Hepatocyte (in vitro differentiated cells): ENCODE measurements around the gene ADCY1. TPM values are rescaled to one million over a fixed set of nuclear protein-coding genes. Genes with fewer than 3 reads are reported as not detected.

Experiments
- DNase-seq: peaks from one replicate; pipeline ENCODE4 v3.0.0-alpha.2; 2016; ENCODE audit warnings: low spot score
- H2AFZ ChIP-seq: fragments of 200-600 bp; sonication (generic); 2 replicates; pipeline ENCODE4 v1.6.0; 2016; ENCODE audit warnings: antibody characterized with exemption, mild to moderate bottlenecking
- H3K27ac ChIP-seq: fragments of 200-600 bp; sonication (generic); 2 replicates; pipeline ENCODE4 v1.5.1; 2016; ENCODE audit warnings: mild to moderate bottlenecking
- H3K27me3 ChIP-seq: fragments of 200-600 bp; sonication (generic); 2 replicates; pipeline ENCODE4 v1.6.1; 2016
- H3K36me3 ChIP-seq: fragments of 200-600 bp; sonication (generic); replicated peaks from 2 replicates; pipeline ENCODE4 v1.5.1; 2016; ENCODE audit warnings: low read depth; ENCODE audit not compliant: insufficient read depth
- H3K4me1 ChIP-seq: fragments of 200-600 bp; sonication (generic); 2 replicates; pipeline ENCODE4 v1.5.1; 2016; ENCODE audit warnings: mild to moderate bottlenecking, moderate library complexity; ENCODE audit not compliant: insufficient read depth
- H3K4me2 ChIP-seq: fragments of 200-600 bp; sonication (generic); 2 replicates; pipeline ENCODE4 v1.6.0; 2016
- H3K4me3 ChIP-seq: fragments of 200-600 bp; sonication (generic); 2 replicates; pipeline ENCODE4 v1.5.1; 2016; ENCODE audit warnings: mild to moderate bottlenecking
- H3K79me2 ChIP-seq: fragments of 200-600 bp; sonication (generic); 2 replicates; pipeline ENCODE4 v1.6.0; 2017; ENCODE audit warnings: mild to moderate bottlenecking
- H3K9me2 ChIP-seq: fragments of 200-600 bp; sonication (generic); replicated peaks from 2 replicates; pipeline ENCODE4 v1.6.0; 2017; ENCODE audit warnings: mild to moderate bottlenecking; ENCODE audit not compliant: insufficient read depth
- H3K9me3 ChIP-seq: fragments of 200-600 bp; sonication (generic); 2 replicates; pipeline ENCODE4 v1.5.1; 2016; ENCODE audit warnings: low read depth, mild to moderate bottlenecking
- H4K20me1 ChIP-seq: fragments of 200-600 bp; sonication (generic); 2 replicates; pipeline ENCODE4 v1.6.0; 2016; ENCODE audit warnings: mild to moderate bottlenecking; ENCODE audit not compliant: insufficient read depth, poor library complexity, severe bottlenecking
- EZH2 ChIP-seq: fragments of 200-600 bp; sonication (generic); IDR thresholded peaks from 2 replicates; pipeline ENCODE4 v1.6.1; 2016; ENCODE audit warnings: antibody characterized with exemption, mild to moderate bottlenecking, borderline replicate concordance
- EZH2phosphoT487 ChIP-seq: fragments of 200-600 bp; sonication (generic); IDR thresholded peaks from one replicate; pipeline ENCODE4 v1.6.1; 2018; ENCODE audit warnings: antibody characterized with exemption, mild to moderate bottlenecking, low read depth, moderate library complexity; ENCODE audit not compliant: unreplicated experiment, severe bottlenecking
- WGBS: methylation state at CpG from one replicate; pipeline ENCODE4 v1.1.6; 2016; ENCODE audit warnings: low lambda C conversion rate; ENCODE audit errors: missing lambda C conversion rate; 5-methylcytosine and 5-hydroxymethylcytosine counted together
- polyA plus RNA-seq: library from polyadenylated mRNA; unstranded; fragments of >200 nt; fragmentation: Nextera tagmentation; extraction: Ambion mirVana; gene quantifications from 2 replicates; pipeline ENCODE4 v1.2.1, GENCODE V29; 2016
- total RNA-seq: library from RNA; depleted of rRNA; stranded (reverse); fragments of >200 nt; gene quantifications from 2 replicates; pipeline ENCODE4 v1.2.3, GENCODE V29; 2014
- TF ChIP-seq, protein P1 (sequence below): fragments of 200-600 bp; sonication (generic); IDR thresholded peaks from 2 replicates; pipeline ENCODE4 v1.5.1; 2016; ENCODE audit warnings: antibody characterized with exemption, mild to moderate bottlenecking; ENCODE audit not compliant: poor library complexity

The ADCY1 gene
- total and polyA plus RNA-seq, 2 experiments from 2014 or later = 1.3 to 2.9 TPM

DNA sequence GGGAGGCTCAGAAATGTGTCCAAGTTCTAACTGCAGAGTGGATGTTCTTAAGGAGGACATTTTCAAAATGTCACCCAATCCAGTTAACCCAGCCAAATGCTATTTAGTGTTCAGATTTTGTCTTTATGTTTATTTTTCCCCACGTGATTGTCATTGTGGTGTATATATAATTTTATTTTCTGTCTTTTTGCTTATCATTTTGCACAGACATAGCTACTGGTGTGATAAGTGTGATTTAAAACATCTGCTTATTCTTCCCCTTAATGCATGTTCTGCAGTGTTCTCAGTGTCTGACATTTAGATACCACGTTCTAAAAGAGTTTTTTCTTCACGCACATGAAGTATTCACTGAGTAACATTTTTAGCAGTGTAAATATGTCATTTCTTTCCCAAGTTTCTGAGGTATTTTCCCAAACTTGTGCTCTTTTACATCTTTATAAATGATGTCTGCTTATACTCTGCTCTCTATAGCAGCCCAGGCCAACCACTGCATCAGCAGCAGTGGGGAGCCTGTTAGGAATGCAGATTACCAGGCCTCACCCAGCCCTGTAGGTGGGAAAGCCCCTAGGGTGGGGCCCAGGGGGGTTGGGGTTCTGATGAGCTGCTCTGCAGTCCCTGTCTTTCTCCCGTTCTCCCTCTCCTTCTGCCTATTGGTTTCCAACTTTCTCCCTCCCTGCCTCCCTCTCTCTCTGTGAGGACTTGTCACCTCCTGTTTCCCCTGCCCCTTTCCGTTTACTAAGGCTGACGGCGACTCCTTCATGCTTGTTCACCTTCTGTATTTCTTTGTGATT is 20.8 kb downstream of the ADCY1 start:
- no peaks in the 10 kb centered on the region for H4K20me1 ChIP-seq
- no peaks in the 10 kb centered on the region for H3K79me2 ChIP-seq
- H3K27me3 ChIP-seq = no peaks in the 10 kb centered on the region
- no peaks in the 10 kb centered on the region for H3K9me3 ChIP-seq
- H3K27ac ChIP-seq = no peak overlapping the region
- H3K4me2 ChIP-seq = no peak overlapping the region
- DNase-seq = no peak
- no peaks in the 10 kb centered on the region for H3K36me3 ChIP-seq
- no peak overlapping the region for H2AFZ ChIP-seq
- TF ChIP-seq EZH2 (no peak), EZH2phosphoT487 (no peak)
- TF ChIP-seq, protein P1, sequence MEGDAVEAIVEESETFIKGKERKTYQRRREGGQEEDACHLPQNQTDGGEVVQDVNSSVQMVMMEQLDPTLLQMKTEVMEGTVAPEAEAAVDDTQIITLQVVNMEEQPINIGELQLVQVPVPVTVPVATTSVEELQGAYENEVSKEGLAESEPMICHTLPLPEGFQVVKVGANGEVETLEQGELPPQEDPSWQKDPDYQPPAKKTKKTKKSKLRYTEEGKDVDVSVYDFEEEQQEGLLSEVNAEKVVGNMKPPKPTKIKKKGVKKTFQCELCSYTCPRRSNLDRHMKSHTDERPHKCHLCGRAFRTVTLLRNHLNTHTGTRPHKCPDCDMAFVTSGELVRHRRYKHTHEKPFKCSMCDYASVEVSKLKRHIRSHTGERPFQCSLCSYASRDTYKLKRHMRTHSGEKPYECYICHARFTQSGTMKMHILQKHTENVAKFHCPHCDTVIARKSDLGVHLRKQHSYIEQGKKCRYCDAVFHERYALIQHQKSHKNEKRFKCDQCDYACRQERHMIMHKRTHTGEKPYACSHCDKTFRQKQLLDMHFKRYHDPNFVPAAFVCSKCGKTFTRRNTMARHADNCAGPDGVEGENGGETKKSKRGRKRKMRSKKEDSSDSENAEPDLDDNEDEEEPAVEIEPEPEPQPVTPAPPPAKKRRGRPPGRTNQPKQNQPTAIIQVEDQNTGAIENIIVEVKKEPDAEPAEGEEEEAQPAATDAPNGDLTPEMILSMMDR = no peak
- WGBS = 76% methylated on average over 7 of the region's 7 CpGs
- H3K4me3 ChIP-seq = no peak overlapping the region
- no peaks in the 10 kb centered on the region for H3K4me1 ChIP-seq
- H3K9me2 ChIP-seq = no peaks in the 10 kb centered on the region

DNA sequence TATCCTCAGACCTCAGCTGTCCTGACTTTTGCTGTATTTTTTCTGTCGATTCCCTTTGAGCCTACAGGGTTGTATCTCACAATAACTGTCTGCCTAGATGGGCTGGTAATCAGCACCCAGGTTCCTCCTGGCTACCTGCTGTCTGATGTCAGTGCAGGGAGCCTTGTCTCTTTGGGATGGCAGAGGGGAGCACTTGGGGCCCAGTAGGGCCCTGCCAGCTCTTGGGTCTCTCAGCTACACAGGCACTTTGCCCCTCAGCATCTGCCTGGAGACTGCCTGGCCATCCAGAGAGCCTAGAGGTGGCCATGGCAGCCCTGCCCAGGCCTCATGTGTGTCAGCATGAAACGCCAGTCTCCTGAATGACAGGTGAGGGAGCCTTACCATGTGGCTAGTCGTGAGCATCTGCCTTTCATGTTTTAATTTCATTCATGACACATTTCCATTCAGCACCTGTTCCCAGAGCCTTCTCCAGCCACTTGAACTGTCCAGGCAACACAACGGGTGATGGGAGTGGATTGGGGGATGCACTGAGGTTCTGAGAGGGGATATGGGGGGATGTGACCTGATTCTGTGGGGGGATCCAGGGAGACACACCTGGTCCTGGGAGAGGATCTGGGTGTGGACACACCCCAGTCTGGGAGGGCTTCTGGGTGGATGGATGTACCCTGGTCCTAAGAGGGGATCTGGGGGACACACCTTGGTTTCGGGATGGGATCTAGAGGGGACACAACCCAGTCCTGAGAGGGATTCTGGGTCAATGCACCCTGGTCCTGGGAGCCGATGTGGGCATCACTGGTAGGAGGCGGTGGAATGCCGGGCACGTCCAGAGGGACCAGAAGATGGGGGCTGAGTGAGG is 21.9 kb downstream of the ADCY1 start:
- DNase-seq = no peak
- TF ChIP-seq EZH2phosphoT487 (no peak), EZH2 (no peak)
- TF ChIP-seq, protein P1 = no peak
- Histone ChIP-seq H3K27ac (no peak overlapping the region), H4K20me1 (no peaks in the 10 kb centered on the region), H3K79me2 (no peaks in the 10 kb centered on the region), H3K4me1 (no peaks in the 10 kb centered on the region), H3K4me3 (no peak overlapping the region), H3K36me3 (no peaks in the 10 kb centered on the region), H3K27me3 (no peaks in the 10 kb centered on the region), H3K9me3 (no peaks in the 10 kb centered on the region), H3K4me2 (no peak overlapping the region), H3K9me2 (no peaks in the 10 kb centered on the region), H2AFZ (no peak overlapping the region)
- WGBS = 93% methylated on average over 9 of the region's 9 CpGs

DNA sequence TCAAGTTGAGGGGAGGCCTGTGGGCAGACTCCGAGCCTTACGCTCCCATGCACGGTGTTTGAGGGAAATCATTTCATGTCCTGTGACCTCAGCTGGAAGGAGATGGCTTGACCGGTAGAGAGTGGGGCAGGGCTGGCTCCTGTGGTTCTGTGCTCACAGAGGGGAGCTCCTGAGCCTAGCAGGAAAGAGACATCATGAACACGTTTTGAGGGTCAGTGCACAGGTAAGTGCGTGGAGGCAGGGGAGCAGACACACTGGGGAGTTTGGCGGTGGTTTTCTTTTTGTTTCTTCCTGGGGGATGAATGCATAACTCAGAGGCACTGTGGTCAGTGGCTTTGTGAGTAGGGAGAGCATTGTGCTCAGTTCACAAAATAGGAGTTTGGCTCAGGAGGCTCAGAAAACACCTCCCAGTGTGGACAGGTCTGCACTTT is 22.5 kb downstream of the ADCY1 start:
- Histone ChIP-seq H3K27ac (no peak overlapping the region), H2AFZ (no peak overlapping the region), H3K4me3 (no peak overlapping the region), H3K36me3 (no peaks in the 10 kb centered on the region), H3K9me3 (no peaks in the 10 kb centered on the region), H3K27me3 (no peaks in the 10 kb centered on the region), H3K9me2 (no peaks in the 10 kb centered on the region), H3K4me1 (no peaks in the 10 kb centered on the region), H4K20me1 (no peaks in the 10 kb centered on the region), H3K79me2 (no peaks in the 10 kb centered on the region), H3K4me2 (no peak overlapping the region)
- 92% methylated on average over 7 of the region's 7 CpGs for WGBS
- DNase-seq = no peak
- TF ChIP-seq EZH2 = no peak
- TF ChIP-seq EZH2phosphoT487 = no peak
- TF ChIP-seq, protein P1 = no peak
